NCI-H2227 (cell line): ENCODE results near the gene METTL4.

ENCODE experiments used
- DNase-seq: peaks from one replicate; lab custom pipeline; 2025; ENCODE audit not compliant: unreplicated experiment; lab: John Stamatoyannopoulos, UW

METTL4 gene

DNA sequence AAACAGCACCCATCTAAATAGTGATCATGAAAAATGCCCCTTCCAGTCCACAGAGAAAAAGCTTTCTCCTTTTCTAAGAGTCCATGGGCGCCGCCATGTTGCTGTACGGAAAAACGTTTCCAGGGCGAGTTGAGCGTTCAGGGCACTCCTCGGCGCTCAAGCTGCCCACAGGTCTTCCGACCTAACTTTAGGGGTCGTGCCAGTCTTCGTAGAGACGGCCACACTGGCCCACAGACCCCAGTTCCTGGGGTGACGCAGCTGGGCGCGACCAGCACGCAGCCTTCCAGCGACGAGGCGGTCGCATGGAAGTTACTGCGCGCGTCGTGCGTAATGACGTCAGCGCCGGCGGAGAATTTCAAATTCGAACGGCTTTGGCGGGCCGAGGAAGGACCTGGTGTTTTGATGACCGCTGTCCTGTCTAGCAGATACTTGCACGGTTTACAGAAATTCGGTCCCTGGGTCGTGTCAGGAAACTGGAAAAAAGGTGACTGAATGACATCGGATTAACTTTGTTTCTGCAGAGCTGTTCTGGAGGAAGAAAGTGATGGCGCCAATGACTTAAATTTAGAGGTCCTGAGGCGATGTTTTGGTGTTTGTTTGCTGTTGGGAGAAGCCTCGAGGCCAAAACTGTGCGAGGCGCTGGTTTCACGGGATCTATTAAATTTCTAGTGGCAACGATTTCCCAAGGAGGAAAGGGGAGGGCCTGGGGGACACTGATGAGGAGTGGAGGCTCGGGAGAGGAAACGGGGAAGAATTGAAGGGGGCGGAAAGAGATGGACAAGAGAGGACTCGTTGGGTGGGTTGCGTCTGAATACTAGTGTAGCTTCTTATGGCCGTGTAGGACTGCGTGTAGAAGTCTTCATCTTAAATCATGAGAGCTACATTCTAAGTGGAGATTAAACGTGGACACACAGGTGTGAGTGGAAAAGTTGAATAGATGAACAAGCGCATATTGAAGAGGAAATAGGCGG, at the start of gene METTL4, which contains the start of gene NDC80:
Gene METTL4 (minus strand): TSS at position 306 of the 971 bp plus-strand sequence. CDS start 4,289 bp downstream, outside the sequence.
Gene NDC80 (plus strand): TSS at position 358 of the 971 bp plus-strand sequence. CDS start 1,429 bp downstream, outside the sequence.
- peak; percentile 93 for DNase-seq

DNA sequence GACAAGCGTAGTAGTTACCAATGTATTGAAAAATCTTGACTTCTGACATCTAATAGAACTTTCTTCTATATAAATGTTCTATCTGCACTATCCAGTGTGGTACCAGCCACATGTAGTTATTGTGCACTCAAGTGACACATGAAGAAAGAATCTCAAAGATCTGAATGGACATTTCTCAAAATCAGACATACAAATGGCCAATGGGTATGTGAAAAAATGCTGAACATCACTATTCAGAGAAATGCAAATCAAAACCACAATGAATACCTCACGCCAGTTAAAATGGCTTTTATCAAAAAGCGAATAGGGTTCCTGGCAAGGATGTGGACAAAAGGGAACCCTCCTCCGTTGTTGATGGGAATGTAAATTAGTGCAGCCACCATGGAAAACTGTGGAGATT, 46.7 kb upstream of the METTL4 start:
- DNase-seq, result no peak

- no peak for DNase-seq
Observed at GRCh38 chr18:2617401-2617998, 46.2 kb upstream of the METTL4 start.

GRCh38 chr18:2612996-2613395, 41.7 kb upstream of the METTL4 start:
- no peak for DNase-seq

- DNase-seq, result no peak
Observed at GRCh38 chr18:2610549-2610948, 39.2 kb upstream of the METTL4 start.

GRCh38 chr18:2609604-2610003, 38.3 kb upstream of the METTL4 start:
- DNase-seq, result no peak

GRCh38 chr18:2606335-2606734, 35.0 kb upstream of the METTL4 start:
- no peak for DNase-seq

GRCh38 chr18:2602844-2603243, 31.5 kb upstream of the METTL4 start:
- DNase-seq, result no peak

GRCh38 chr18:2597639-2598038, 26.3 kb upstream of the METTL4 start:
- no peak for DNase-seq

DNA sequence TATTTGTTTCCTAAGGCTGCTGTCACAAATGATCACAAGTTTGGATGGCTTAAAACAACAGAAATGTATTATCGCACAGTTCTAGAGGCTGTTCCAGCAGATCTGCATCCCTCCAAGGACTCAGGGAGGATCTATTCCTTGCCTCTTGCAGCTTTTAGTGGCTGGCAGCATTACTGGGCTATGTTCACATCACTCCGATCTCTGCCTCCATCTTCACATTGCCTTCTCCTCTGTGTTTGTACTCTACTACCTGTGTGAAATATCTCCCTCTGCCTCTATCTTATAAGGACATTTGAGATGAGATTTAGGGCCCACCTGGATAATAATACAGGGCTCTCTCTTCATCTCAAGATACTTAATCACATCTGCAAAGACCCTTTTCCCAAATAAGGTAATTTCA, 19.0 kb upstream of the METTL4 start:
- no peak for DNase-seq

GRCh38 chr18:2589345-2590068, 18.2 kb upstream of the METTL4 start:
- no peak for DNase-seq

- no peak for DNase-seq
Observed at GRCh38 chr18:2588666-2589344, 17.5 kb upstream of the METTL4 start.

DNA sequence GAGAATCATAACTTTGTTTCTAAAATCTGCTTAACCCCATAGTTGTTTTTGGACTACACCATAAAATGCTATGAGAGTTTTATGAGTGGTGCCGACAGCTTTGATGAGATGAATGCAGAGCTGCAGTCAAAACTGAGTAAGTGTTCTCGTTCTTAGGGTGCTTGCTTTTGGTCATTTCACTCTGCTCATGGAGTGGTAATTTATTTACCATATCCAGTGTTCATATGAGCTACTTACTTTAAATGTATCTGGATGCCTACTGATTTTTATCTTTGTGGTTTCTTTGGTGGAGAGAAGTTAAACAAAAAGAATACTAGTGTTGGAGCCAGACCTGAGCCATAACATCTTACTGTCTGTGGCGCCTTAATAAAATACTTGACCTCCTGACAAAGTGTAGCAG, 16.5 kb upstream of the METTL4 start:
- no peak for DNase-seq

- DNase-seq, result no peak
Observed at GRCh38 chr18:2573408-2573807, 2.1 kb upstream of the METTL4 start.

DNA sequence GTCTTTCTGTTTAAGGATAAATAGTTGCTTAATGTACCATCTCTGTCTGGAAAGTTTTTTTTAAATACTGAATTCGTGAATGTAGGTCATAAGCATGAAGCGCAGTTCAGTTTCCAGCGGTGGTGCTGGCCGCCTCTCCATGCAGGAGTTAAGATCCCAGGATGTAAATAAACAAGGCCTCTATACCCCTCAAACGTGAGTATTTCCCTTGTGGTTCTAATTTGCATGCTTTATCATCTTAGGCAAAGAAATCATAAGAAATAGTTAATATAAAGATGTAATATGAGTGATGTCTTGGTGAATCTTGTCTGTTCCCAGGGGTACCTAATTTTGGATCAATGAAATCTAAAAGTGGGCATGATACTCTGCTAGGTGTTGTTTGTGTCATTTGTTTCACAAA, 1.6 kb upstream of the METTL4 start:
- no peak for DNase-seq

GRCh38 chr18:2572171-2572569, 865 bp upstream of the METTL4 start:
- no peak for DNase-seq

GRCh38 chr18:2570772-2571199, 519 bp downstream of the METTL4 start:
- peak; percentile 84 for DNase-seq

DNA sequence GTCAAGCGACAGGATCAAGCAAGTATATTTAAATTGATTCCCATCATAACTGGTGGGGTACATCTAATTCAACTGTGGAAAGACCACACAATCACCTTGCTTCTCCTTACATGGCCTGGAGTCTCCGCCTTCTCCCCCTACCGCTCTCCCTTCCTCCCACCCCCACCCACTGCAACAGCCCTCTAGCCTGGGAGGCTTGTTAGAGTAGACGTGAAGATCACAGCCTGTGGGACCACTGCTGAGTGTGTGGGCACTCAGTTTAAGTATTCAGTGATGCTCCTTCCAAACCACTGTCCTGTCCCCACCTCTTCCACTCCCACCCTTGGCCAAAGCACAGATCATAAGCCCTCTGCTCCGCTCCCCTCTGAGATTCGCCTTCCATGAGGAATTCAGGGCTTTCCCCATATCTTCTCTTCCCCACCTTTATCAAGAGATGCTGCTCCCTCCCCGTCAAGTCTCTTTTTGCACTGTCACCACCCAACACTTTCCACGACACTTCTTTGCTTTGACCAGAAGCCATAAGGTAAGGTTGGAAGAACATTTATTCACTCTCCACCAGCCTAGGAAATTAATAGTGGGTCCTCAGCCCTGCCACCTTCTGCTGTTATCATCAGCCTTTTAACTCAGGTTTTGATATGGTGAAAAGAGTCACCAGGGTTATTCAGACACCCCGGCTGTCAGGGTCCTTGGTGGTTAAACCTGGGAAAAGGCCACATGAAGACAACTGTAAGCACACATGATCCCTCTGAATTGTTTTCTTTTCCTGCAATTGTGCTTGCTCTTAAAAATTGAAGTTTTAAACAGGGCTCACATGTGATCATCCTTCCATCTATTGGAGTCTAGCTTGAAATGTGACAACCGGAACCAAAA, 1.7 kb downstream of the METTL4 start:
- DNase-seq, result no peak

GRCh38 chr18:2568605-2569004, 2.7 kb downstream of the METTL4 start:
- DNase-seq, result no peak

GRCh38 chr18:2568129-2568528, 3.2 kb downstream of the METTL4 start:
- no peak for DNase-seq
